HG02970 (cell line): Measurements from ENCODE around the gene RARRES2.
"Not testable (repeated sequence)": the region's sequence is repeated elsewhere in the genome, so short reads cannot be mapped to it uniquely, and the experiment has no call there.

ENCODE experiments used
- ATAC-seq: cut with Tn5 transposase; IDR thresholded peaks from one replicate; pipeline ENCODE4 v1.9.1; 2021; ENCODE audit warnings: mild to moderate bottlenecking, moderate library complexity, moderate number of reproducible peaks; ENCODE audit not compliant: unreplicated experiment, low FRiP score

Gene RARRES2

GRCh38 chr7:150304499-150305258, 36.8 kb downstream of the RARRES2 start:
- ATAC-seq: not testable (repeated sequence)

GRCh38 chr7:150302908-150303310, 38.5 kb downstream of the RARRES2 start:
- not testable (repeated sequence) for ATAC-seq

GRCh38 chr7:150297978-150298377, 43.5 kb downstream of the RARRES2 start:
- not testable (repeated sequence) for ATAC-seq

- ATAC-seq: not testable (repeated sequence)
These were observed 44.6 kb downstream of the RARRES2 start for GRCh38 chr7:150296802-150297201.

GRCh38 chr7:150295614-150296013, 45.8 kb downstream of the RARRES2 start:
- ATAC-seq: not testable (repeated sequence)

GRCh38 chr7:150295027-150295426, 46.4 kb downstream of the RARRES2 start:
- not testable (repeated sequence) for ATAC-seq

GRCh38 chr7:150290317-150290716, 51.1 kb downstream of the RARRES2 start:
- not testable (repeated sequence) for ATAC-seq

- ATAC-seq: not testable (repeated sequence)
These were observed 52.6 kb downstream of the RARRES2 start for GRCh38 chr7:150288816-150289215.
